Left renal cortex interstitium (tissue), 4 donors: ENCODE measurements around the gene YJEFN3. TPM values are rescaled to one million over a fixed set of nuclear protein-coding genes. Genes with fewer than 3 reads are reported as not detected.

Experiments
- DNase-seq, 4 donors: peaks; one replicate each; pipeline ENCODE4 v3.0.0-alpha.2; 2013; ENCODE audit warnings: low read depth in 4 of 4, low spot score in 2 of 4, missing footprints in 1 of 4
- polyA plus RNA-seq, 4 donors: library from polyadenylated mRNA; unstranded; fragments of 120-200 nt; gene quantifications; one replicate each; pipeline ENCODE4 v1.2.1, GENCODE V29; 2013; ENCODE audit not compliant: insufficient read length in 4 of 4

Gene YJEFN3
- polyA plus RNA-seq, 4 donors = 3.2 to 14.2 (median 8.5) TPM

DNA sequence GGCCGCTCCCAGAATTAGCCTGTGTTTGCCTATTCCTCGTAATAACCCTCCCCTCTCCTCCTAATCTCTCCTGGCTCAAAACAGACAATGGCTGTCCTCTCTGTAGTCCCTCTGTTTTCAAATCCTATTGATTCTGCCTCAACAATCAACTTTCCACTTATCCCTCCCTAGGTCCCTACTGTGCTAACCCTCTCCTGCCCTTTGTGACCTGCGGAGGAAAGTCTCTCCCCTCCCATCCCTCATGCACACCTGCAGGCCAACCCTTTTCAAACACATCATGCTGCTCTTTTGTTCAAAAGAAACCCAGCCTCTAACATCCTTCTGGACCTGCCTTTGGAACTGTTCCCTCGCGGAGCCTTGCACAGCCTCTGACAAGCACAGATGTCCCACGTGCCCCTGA lies 46.7 kb downstream of the YJEFN3 start:
- no peak for DNase-seq

DNA sequence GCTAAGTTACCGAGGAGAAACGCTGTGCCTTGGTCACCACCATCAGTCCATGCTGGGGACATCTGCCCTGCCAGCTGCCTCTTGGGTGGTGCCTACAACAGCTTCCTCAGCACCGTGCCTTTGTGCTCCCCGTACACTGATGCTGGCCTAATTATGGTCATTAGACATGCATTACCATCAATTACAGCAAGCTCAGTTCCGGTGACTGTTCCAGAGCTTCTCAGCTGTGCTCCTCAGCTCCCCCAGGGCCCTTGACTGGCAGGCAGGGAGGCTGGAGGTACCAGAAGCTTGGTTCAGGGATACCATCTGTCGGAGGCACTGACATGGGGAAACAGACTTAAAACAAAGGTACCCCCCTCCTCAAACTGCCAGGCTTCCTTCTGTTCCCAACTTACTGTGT lies 49.5 kb downstream of the YJEFN3 start:
- DNase-seq = no peak

DNA sequence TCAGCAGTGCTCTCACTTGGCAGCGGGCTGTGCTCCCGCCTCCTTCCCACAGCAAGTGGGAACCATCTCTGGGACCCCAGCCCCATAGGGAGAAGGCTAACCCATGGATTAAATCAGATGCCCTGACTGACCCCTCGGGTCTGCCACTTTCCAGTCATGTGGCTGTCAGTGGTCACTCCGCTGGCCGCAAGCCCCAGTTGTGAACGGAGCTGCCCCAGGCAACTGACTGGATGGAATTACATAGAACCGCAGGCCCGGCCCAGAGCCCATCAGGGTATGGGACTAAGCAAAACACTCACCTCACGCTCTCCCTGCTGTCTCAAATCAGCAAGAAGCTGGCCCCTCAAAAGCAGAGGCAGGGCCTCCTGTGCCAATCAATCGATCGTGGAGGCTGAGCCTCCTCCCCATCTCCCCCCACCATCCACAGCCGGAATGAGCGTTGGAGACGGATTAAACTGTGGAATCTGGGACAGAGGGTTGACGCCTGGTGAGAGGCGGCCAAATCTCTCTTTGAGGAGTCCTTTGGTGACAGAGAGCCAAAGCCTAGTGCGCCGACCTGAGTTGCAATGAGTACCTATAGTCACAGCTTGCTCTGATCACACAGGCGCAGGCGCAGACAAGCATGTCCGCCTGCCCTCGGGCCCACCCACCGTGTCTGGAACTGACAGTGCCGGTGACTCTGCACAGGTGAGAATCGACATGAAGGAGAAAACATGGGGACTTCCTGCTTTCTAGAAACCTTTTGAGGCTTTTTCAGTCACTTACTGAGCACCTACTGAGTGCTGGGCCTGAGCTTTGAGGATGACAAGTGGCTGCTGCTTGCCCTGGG lies 51.0 kb downstream of the YJEFN3 start:
- no peak for DNase-seq

DNA sequence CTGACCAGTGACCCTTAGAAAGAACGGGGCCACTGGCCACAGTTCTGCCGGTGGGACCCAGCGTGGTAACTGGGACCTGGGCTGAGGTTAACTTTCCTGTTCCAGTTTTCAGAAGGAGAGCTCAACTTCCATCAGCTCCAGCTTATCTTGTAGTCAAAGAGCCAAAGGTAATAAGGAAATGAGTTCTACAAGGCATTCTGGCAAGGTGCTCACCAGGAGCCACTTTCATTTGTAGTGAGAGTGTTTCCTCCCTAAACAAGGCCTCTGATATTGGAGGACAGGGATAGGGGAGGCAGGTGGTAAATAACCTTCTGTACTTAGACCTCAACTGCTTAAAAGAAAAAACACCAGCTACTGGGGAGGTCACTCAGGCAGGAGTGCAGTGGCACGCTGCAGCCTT lies 51.7 kb downstream of the YJEFN3 start:
- DNase-seq = no peak

DNA sequence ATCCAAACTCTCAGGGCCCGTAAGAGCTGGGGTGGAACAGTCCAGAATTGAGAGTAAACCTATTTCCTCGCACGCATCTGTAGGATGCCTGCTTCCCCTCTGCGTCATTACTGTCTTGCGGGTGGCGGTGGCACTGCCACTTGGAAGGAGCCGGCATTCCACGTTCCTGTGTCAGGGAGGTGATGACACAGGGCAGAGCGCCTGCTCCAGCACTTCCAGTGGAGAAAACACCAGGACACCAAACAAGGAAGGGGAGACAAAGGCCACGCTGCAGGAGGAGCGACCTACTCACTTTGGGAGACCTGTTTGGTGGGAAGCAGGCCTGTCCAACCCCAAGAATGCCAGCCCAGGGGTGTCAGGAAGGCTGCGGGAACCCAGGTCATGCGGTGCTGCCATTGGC lies 52.7 kb downstream of the YJEFN3 start:
- no peak for DNase-seq

DNA sequence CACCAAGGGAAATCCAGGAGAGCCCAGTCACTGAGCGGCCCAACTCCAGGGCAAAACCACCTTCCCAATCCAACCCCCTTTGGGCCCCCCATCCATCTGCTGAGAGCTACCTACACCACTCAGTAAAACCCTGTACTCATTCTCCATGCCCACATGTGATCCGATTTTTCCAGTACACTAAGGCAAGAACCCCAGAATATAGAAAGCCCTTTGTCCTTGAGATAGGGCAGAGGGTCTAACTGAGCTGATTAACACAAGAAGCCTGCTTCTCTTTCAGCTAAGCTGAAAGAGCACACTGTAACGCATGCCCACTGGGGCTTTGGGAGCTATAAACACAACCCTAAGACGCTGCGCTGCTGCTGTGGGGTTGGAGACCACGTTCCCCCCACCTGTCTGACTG lies 53.8 kb downstream of the YJEFN3 start:
- DNase-seq = no peak

DNA sequence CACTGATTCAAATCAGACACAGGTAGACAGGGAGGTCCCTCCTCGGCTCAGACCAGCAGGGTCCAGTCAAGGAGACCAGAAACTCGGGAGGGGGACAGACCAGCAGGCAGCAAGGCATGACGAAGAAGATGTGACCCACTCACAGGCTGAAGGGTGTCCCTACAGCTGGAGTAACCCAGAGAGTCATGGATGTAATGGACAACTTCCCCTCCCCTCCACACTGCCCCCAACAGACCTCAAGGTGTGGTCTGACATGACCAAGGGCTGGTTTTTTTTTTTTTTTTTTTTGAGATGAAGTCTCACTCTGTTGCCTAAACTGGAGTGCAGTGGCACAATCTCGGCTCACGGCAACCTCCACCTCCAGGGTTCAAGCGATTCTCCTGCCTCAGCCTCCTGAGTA lies 55.6 kb downstream of the YJEFN3 start:
- DNase-seq = no peak

Other genes starting within 250 kb of the YJEFN3 start
- 10 to 100 TPM; 50.9 to 69.1 (median 58.5) TPM for gene SUGP1, start 208.4 kb upstream of the YJEFN3 start, polyA plus RNA-seq
- 10 to 100 TPM; 36.9 to 87.6 (median 61.7) TPM for gene MAU2, start 208.1 kb upstream of the YJEFN3 start, polyA plus RNA-seq
- gene GATAD2A, start 123.2 kb upstream of the YJEFN3 start, polyA plus RNA-seq = 10 to 100 TPM; 40.6 to 57.7 (median 50.0) TPM
- gene TSSK6, start 13.4 kb upstream of the YJEFN3 start, polyA plus RNA-seq = 1 to 10 TPM in 3 of 4 donors, under 1 TPM in 1; 0.71 to 2.4 (median 1.7) TPM
- gene NDUFA13, start 12.7 kb upstream of the YJEFN3 start, polyA plus RNA-seq = 100 to 1,000 TPM; 261 to 386 (median 304) TPM
- gene CILP2, start 9.4 kb downstream of the YJEFN3 start, polyA plus RNA-seq = under 1 TPM; 0.07 to 0.27 (median 0.22) TPM
- gene PBX4, start 89.8 kb downstream of the YJEFN3 start, polyA plus RNA-seq = 1 to 10 TPM; 2.4 to 8.7 (median 6.2) TPM
- 10 to 100 TPM; 17.0 to 42.9 (median 28.8) TPM for gene LPAR2, start 99.3 kb downstream of the YJEFN3 start, polyA plus RNA-seq
- 1 to 10 TPM; 3.3 to 8.5 (median 5.6) TPM for gene GMIP, start 114.7 kb downstream of the YJEFN3 start, polyA plus RNA-seq
- 10 to 100 TPM; 38.5 to 68.9 (median 54.2) TPM for gene ATP13A1, start 134.8 kb downstream of the YJEFN3 start, polyA plus RNA-seq
- 10 to 100 TPM; 13.0 to 22.7 (median 15.6) TPM for gene ZNF101, start 139.9 kb downstream of the YJEFN3 start, polyA plus RNA-seq
- gene ZNF14, start 204.2 kb downstream of the YJEFN3 start, polyA plus RNA-seq = 10 to 100 TPM; 11.8 to 15.9 (median 14.6) TPM